ENCODE results near the gene CDHR2.
A peak's percentile ranks its signal among the peaks of the same experiment; 100 is the strongest.

The CDHR2 gene

DNA sequence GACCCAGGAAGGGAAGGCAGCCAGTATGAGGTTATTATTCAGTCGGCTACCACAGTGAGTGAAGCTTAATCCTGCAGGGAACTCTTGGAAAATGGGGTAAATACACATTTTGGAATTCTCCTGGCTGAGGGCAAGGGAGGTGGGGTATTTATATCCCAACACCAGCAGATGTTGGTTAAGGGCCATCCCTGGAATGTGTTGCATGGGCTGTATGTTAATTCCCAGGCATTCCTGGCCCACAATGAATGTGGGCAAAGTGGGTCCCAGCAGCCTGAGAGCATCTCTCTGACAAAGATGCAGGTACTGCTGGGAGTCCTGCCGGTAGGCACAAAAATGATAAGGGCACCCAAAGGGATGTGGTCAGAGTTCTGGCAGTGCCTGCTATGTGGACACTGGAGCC, 63.7 kb downstream of the CDHR2 start:
- no peak overlapping the region for H3K4me3 ChIP-seq (ENCODE audit: low read depth, low read length)
- TF ChIP-seq, protein P1, sequence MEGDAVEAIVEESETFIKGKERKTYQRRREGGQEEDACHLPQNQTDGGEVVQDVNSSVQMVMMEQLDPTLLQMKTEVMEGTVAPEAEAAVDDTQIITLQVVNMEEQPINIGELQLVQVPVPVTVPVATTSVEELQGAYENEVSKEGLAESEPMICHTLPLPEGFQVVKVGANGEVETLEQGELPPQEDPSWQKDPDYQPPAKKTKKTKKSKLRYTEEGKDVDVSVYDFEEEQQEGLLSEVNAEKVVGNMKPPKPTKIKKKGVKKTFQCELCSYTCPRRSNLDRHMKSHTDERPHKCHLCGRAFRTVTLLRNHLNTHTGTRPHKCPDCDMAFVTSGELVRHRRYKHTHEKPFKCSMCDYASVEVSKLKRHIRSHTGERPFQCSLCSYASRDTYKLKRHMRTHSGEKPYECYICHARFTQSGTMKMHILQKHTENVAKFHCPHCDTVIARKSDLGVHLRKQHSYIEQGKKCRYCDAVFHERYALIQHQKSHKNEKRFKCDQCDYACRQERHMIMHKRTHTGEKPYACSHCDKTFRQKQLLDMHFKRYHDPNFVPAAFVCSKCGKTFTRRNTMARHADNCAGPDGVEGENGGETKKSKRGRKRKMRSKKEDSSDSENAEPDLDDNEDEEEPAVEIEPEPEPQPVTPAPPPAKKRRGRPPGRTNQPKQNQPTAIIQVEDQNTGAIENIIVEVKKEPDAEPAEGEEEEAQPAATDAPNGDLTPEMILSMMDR (IDR thresholded peaks at IDR 0.05; ENCODE audit: low read depth, low read length, missing control alignments): no peak
- no peak for DNase-seq (ENCODE audit: low read depth)
- in situ Hi-C loops (cut with HindIII; ENCODE audit: low sequenced_read_pairs): no loop called here

DNA sequence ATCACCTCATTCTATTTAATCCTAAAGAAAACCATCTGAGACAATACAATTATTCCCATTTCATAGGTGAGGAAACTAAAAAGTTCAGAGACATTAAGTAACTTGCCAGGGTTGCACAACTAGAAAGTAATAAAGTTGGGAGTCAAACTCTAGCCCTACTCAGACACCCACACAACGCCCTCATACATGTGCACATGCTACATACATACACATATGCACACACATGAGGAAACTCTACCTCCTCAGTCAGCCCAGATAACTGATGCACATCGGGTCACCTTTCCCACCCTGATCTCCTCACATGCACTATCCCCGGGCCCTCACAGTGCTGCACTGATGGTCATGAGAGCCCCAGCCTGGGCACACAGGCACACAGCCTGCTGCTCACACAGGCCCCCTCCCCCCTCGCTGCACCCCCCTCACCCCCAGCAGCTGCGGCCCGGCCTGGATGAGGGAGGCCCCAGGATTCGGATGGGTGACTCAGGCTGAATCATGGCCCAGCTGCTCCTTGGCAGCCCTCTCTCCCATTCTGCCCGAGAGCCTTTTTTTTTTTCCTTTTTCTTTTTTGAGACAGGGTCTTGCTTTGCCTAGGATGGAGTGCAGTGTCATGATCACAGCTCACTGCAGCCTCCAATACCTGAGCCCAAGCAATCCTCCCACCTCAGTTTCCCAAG, 65.8 kb downstream of the CDHR2 start:
- in situ Hi-C loops (cut with HindIII; ENCODE audit: low sequenced_read_pairs): no loop called here
- DNase-seq (ENCODE audit: low read depth): peak; percentile 16
- TF ChIP-seq, protein P1 (IDR thresholded peaks at IDR 0.05; ENCODE audit: low read depth, low read length, missing control alignments): no peak
- no peak overlapping the region for H3K4me3 ChIP-seq (ENCODE audit: low read depth, low read length)

DNA sequence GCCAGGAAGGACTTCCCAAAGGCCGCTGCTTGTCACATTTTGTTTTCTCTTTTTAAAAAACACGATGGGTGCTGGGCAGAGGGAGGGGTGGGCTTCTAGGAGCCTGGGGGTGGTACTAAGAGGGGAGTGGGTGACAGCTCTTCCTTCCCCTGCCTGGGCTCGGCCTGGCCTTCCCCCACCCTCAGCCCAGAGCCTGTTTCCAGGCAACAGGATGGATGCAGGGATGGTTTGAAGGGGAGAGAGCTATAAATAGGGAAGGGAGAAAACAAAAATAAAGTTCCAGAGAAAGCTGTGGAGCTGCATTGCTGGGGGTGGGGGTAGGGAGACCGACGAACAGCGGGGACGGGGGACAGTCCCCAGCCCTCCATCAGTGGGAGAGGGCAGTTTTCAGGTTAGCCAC, 67.4 kb downstream of the CDHR2 start:
- H3K4me3 ChIP-seq (ENCODE audit: low read depth, low read length): no peak overlapping the region
- TF ChIP-seq, protein P1 (IDR thresholded peaks at IDR 0.05; ENCODE audit: low read depth, low read length, missing control alignments): no peak
- in situ Hi-C loops (cut with HindIII; ENCODE audit: low sequenced_read_pairs): no loop called here
- DNase-seq (ENCODE audit: low read depth): no peak

DNA sequence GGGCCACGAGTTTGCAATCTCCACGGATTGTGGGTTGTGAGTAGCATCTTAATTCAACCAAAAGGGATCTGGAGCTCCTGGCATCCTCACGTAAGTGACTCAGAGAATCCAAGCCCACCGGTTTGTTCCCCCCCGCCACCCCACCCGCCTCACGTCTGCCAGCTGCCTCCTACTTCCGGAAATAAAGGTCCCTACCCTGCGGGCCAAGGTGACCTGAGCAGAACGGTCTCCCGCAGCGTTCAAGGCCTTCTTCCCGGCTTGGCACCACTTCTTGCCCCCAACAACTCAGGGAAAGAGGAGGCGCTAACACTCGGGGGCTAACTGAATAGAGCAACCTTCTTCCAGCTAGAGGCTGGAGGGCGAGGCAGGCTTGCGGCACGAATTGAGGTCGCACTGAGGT, 69.6 kb downstream of the CDHR2 start:
- no peak overlapping the region for H3K4me3 ChIP-seq (ENCODE audit: low read depth, low read length)
- in situ Hi-C loops (cut with HindIII; ENCODE audit: low sequenced_read_pairs): no loop called here
- DNase-seq (ENCODE audit: low read depth): no peak
- TF ChIP-seq, protein P1 (IDR thresholded peaks at IDR 0.05; ENCODE audit: low read depth, low read length, missing control alignments): no peak

DNA sequence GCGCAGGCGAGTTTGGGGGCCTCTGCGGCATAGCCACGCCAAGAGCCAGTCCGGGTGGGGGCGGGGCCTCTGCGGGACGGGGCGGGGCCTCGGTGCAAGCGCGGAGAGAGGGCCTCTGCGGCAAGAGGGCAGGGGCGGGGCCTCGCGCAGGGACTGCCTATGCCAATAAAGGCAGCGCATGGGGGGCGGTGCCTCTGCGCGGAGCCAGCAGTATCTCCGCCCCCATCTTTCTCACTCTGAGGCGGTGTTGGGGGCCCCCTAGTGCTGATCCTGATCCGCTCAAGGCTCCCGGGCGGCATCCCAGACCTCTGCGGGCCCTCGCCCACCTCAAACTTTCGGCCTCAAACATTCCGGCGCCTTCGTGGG, 70.0 kb downstream of the CDHR2 start:
- in situ Hi-C loops (cut with HindIII; ENCODE audit: low sequenced_read_pairs): no loop called here

DNA sequence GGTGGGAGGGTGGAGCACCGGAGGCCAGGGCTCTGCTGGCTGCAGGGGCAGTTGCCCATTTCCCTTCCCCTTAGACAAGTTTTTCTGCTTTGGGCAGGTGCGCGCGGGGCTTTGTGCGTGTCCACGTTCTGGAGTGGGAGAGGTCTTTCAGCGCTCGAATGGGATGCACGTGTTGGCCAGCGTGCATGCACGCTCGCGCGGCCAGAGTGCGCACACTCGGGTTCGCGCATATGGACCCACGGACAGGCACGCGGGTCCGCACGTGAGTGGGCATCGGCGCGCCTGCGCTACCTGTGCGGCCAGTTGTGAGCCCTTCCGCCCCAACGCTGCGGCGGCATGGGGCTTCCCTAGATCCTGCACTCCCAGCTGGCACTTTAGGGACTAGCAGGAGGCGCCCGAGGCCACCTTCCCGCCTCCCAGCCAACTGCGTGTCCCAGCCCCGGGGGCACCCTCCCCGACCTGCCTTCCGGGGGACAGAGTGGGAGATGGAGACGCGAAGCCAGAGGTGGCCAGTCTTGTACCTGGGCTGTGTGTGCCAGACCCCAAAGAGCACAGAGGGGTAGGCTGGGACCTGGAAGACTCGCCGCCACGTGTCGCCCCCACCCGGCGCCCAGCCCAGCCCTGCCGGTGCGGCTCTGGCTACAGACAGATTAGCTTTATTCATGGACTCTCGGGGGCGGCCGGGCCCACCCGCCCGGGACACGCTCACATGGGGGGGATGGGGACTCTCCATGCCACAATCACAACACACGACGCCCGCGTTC, 70.6 kb downstream of the CDHR2 start:
- TF ChIP-seq, protein P1 (IDR thresholded peaks at IDR 0.05; ENCODE audit: low read depth, low read length, missing control alignments): no peak
- DNase-seq (ENCODE audit: low read depth): no peak
- H3K4me3 ChIP-seq (ENCODE audit: low read depth, low read length): no peak overlapping the region
- in situ Hi-C loops (cut with HindIII; ENCODE audit: low sequenced_read_pairs): no loop called here

More for the DNA sequence above, 70.0 kb downstream of the CDHR2 start:
- no peak overlapping the region for H3K4me3 ChIP-seq (ENCODE audit: low read depth, low read length)
- TF ChIP-seq, protein P1 (IDR thresholded peaks at IDR 0.05; ENCODE audit: low read depth, low read length, missing control alignments): peak; percentile 57
- DNase-seq (ENCODE audit: low read depth): peak; percentile 59
